RKO (cell line): ENCODE results near the gene ABHD17B.
"Not testable (repeated sequence)": the region's sequence is repeated elsewhere in the genome, so short reads cannot be mapped to it uniquely, and the experiment has no call there.

Experiments used
- DNase-seq: peaks from one replicate; pipeline ENCODE4 v3.0.0-alpha.2; 2016; ENCODE audit warnings: low spot score

ABHD17B gene

DNA sequence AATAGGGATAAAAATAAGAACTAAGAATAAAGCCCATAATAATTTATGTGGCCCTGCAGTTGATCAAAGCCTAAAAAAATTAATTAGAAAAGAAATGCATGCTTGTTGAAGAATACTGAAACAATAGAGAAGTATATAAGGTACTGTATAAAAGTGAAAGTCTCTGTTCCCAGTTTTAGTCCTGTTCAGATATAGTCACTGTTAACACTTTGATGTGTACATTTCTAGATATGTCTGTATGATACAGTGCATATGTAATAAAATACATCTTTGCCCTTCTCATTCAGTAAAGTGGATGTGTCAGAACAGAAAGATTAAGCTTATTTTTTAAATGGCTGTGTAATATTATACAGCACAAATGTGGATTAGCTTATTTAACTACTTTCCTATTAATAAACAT is 4.5 kb upstream of the ABHD17B start:
- no peak for DNase-seq

- no peak for DNase-seq
Measured at GRCh38 chr9:71911908-71912335, 929 bp upstream of the ABHD17B start.

GRCh38 chr9:71910650-71911060 is 338 bp downstream of the ABHD17B start:
- DNase-seq, result no peak

- peak; percentile 30 for DNase-seq
Measured at GRCh38 chr9:71909887-71910649, 925 bp downstream of the ABHD17B start.

GRCh38 chr9:71908825-71909224 is 2.2 kb downstream of the ABHD17B start:
- DNase-seq, result peak; percentile 14

- DNase-seq, result no peak
Measured at GRCh38 chr9:71904076-71904475, 6.9 kb downstream of the ABHD17B start.

DNA sequence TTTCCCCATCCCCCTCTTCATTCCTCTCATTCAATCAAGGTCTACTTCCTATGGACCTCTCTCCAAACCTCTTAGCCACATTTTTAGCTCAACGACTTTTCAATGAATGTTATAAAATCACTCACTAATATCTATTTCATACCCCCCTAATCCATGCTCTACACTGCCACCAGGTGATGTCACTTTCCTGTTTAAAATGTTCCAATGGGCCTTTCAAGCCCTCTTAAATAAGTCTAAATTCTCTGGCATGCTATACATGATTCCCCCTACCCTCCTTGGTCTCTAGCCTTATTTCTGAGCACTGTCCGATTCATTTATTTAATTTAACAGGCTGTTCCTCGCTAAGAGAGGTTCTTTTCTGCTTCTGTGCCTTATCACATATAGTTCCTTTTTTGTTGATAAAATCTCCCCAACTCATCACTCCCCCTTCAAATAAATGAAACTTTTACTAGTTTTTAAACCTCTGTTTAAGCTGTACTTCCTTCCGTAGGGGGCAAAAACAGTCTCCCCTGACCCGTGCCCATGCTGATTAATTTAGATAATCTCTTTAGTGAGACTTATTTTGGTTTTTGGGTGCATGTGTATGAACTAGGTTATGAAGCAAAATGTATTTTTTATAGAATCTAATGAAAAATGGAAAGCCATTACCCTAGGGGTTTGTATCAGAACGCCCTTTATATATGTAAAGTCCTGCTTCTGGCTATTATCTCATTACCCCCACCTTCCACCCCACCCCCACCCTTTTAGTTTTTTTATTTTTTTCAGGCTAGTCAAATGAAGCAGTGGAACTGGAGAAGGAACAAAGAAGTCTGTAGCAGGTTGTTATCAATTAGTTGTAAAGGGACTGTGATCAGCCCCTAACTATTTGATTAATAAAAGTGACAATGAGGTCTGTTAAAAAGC is 9.0 kb downstream of the ABHD17B start:
- no peak for DNase-seq

DNA sequence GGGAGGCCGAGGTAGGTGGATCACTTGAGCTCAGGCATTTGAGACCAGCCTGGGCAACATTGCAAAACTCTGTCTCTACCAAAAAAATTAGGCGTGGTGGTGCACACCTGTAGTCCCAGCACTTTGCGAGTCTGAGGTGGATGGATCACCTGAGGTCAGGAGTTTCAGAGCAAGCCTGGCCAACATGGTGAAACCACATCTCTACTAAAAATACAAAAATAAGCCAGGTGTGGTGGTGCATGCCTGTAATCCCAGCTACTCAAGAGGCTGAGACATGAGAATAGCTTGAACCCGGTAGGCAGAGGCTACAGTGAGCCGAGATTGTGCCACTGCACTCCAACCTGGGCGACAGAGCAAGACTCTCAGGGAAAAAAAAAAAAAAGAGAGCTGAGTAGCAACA is 12.2 kb downstream of the ABHD17B start:
- DNase-seq, result not testable (repeated sequence)

DNA sequence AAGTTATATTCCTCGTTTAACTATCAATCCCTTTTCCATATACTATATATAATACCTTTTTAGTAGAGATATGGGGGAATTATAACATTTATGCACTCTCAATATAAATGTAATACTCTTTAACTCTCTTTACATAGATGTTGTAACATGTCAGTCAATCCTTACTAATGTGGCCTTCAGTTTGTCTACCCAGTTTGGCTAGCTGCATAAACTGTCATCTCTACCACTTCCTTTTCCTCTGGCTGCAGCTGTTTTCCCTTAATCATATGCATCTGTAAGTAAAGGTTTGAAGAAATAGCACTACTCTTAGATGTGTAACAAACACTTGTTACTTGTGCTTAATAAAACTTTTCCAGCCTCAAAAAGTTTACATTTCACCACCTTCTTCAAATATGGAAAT is 13.4 kb downstream of the ABHD17B start:
- no peak for DNase-seq

- DNase-seq, result no peak
Measured at GRCh38 chr9:71896761-71897160, 14.2 kb downstream of the ABHD17B start.

- no peak for DNase-seq
Measured at GRCh38 chr9:71895955-71896354, 15.0 kb downstream of the ABHD17B start.

- no peak for DNase-seq
Measured at GRCh38 chr9:71895117-71895516, 15.9 kb downstream of the ABHD17B start.

DNA sequence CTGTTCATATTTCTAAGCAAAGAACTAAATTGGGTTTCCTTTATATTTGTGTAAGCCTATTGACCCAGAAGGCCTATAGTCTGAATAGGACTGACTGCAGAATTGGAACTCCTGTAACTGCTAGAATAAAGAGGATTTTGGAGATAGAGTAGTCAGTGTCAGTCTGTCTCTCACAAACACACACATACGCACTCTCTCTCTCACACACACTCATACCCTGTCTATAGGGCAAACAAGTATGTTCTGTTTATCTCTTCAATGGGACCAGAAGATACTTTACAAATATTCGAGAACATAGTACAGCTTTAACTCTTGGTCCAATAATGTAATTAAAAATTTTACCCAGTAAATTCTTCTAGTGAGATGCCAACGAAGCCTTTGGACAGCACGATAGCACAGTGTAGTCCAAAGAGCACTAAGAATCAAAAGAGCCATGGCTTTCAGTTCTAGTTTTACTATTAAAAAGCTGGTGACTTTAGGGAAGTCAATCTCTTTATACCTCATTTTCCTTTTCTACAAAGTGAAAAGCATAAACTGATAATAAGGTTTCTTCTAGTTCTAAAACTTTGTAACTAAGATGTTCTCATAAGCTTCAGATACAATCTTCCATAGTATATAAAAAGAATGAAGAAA is 19.3 kb downstream of the ABHD17B start:
- DNase-seq, result no peak

- no peak for DNase-seq
Measured at GRCh38 chr9:71890042-71890679, 20.8 kb downstream of the ABHD17B start.

GRCh38 chr9:71887362-71887761 is 23.6 kb downstream of the ABHD17B start:
- DNase-seq, result no peak

GRCh38 chr9:71886541-71886940 is 24.5 kb downstream of the ABHD17B start:
- DNase-seq, result no peak

GRCh38 chr9:71886015-71886414 is 25.0 kb downstream of the ABHD17B start:
- DNase-seq, result no peak

GRCh38 chr9:71885467-71885866 is 25.5 kb downstream of the ABHD17B start:
- no peak for DNase-seq

DNA sequence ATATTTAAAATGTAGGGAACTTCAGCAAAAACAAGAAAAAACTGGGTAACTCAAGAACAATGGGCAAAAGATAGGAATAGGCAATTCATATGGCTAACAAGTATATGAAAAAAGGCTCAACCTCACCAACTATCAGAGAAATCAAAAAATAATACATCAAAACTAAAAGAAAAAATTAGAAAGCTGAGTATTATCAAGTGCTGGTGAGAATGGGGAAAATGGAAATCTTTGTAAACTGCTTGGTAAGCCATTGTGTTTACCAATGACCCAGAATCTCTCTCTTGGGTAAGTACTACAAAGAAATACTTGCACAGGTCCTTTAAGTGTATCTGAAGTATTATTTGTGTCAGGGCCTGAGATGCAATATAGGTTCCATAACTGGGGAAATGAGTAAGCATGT is 27.0 kb downstream of the ABHD17B start:
- DNase-seq, result no peak

DNA sequence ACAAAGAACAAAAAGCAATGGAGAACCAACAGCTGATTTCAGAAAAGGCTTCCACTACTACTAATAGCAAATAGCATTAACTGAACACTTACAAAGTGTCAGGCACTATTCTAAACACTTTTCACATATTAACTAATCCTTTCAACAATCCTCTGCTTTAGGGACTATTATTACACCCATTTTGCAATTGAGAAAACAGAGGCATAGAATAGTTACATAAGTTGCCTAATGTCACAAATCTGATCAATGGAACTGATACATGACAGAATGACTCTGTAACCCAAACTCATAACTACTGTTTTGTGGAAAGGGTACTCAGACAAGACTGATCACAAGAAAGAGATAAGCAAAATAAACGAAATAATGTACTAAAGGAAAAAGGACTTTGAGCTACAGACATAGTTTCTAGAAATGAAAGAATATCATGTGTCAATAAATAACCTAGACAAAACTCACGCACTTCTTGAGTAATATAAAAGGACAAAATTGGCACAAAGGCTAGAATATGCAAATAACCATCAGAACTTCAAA is 31.3 kb downstream of the ABHD17B start:
- no peak for DNase-seq

- no peak for DNase-seq
Measured at GRCh38 chr9:71878327-71879274, 32.4 kb downstream of the ABHD17B start.
